ENCODE data around the gene LRRC8D.

DNA sequence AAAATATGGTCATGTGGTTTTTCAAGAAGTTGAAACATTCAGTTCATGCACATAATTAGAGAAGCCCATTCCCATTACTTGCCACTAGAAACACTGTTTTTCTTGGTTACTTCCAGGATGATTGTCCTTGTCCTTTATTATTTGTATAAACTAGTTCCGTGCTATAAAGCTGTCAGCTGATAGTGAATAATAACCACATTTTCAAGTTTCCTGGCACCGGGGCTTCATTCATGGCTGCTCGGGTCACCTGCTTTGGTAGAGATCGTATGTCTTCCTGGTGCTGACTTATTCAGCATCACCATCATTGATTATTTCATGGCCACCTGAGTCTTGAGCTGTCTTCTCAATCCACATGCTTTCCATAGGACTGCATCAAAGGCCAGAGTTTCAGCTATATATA lies 111.1 kb downstream of the LRRC8D start:
- TF ChIP-seq, protein P1, sequence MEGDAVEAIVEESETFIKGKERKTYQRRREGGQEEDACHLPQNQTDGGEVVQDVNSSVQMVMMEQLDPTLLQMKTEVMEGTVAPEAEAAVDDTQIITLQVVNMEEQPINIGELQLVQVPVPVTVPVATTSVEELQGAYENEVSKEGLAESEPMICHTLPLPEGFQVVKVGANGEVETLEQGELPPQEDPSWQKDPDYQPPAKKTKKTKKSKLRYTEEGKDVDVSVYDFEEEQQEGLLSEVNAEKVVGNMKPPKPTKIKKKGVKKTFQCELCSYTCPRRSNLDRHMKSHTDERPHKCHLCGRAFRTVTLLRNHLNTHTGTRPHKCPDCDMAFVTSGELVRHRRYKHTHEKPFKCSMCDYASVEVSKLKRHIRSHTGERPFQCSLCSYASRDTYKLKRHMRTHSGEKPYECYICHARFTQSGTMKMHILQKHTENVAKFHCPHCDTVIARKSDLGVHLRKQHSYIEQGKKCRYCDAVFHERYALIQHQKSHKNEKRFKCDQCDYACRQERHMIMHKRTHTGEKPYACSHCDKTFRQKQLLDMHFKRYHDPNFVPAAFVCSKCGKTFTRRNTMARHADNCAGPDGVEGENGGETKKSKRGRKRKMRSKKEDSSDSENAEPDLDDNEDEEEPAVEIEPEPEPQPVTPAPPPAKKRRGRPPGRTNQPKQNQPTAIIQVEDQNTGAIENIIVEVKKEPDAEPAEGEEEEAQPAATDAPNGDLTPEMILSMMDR (IDR thresholded peaks at IDR 0.05): no peak
- TF ChIP-seq POLR2A (IDR thresholded peaks at IDR 0.05): no peak

Data from heart left ventricle (tissue), 13 donors.